Heart left ventricle (tissue), 13 donors: ENCODE results near the gene HMGCS2.
A peak's percentile ranks its signal among the peaks of the same experiment; 100 is the strongest.

Source experiments
- POLR2A ChIP-seq, 2 donors: fragments of 450-650 bp; IDR thresholded peaks; one replicate each; pipeline ENCODE4 v1.6.1; 2017; ENCODE audit warnings: antibody characterized with exemption in 2 of 2, mild to moderate bottlenecking in 2 of 2, moderate library complexity in 2 of 2
- TF ChIP-seq, protein P1 (sequence below), 12 donors: fragments of 200-600 bp; sonication (generic) in 4 of 12; IDR thresholded peaks; one replicate each; pipeline versions ENCODE4 v1.5.0 to v1.8.0; 2018 to 2022; ENCODE audit warnings: antibody characterized with exemption in 12 of 12, mild to moderate bottlenecking in 5 of 12
- donor health status: ischemic (EF 13 %, LVEDD 7.1; RV severe dilation, severe dysfunction).
- donor health status: DM: no; HTN: yes; CAD: no.
- donor health status: DM: no; HTN: no; CAD: no.
- donor health status: ischemic (EF 25% LVEDD 6.9; RV normal size, moderate dysfunction).
- donor health status: ischemic (EF 25% LVEDD 5.7; RV mildly dilated, moderate dysfunction).
- donor health status: ischemic (EF 35%, LVEDD 5.7; RV mildly dilated, moderate dysfunction).
- donor health status: nonischemic (EF 11% LVEDD 7.7; RV severe dilation, severe dysfunction).
- donor health status: DM: yes; HTN: yes; CAD: no.
- donor health status: PGD.
- donor health status: ischemic (EF 29% LVEDD 5.4; RV normal size, mild dysfunction).
- donor health status: nonischemic (EF 23%, LVEDD 6.1; RV moderate dilation, normal function).

DNA sequence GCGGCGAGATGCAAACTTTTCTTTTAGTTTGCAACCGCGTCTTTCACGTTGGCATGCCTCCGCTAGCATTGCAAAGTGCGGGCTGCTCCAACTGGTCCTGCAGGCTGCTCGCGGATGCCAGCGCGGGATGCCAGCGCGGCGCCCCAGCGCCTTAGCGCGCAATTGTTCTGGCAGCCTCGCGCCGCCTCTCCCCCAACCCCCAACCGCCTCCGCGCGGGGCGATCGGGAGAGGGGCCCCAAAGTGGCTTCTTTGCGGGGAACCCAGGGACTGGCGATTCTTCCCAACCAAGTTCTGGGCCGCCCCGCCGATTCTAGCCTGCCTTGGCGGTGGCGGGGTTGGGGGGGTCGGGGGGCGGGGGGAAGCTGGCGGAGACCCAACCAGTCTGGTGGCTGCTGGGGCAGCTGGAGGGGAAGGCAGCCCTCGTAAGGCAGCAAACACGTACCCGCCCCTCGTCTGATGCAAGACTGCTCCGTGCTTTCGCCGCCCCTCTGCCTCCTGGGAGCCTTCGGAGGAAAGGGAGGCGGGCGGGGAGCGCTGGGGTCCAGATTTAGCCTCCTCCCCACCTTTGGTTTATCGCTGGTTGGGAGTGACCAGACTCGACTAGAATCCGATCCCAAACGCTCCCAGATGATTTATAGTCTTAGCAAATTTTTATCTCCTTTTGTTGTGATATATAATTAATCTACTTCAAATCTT, 56.2 kb downstream of the HMGCS2 start:
- TF ChIP-seq, protein P1, sequence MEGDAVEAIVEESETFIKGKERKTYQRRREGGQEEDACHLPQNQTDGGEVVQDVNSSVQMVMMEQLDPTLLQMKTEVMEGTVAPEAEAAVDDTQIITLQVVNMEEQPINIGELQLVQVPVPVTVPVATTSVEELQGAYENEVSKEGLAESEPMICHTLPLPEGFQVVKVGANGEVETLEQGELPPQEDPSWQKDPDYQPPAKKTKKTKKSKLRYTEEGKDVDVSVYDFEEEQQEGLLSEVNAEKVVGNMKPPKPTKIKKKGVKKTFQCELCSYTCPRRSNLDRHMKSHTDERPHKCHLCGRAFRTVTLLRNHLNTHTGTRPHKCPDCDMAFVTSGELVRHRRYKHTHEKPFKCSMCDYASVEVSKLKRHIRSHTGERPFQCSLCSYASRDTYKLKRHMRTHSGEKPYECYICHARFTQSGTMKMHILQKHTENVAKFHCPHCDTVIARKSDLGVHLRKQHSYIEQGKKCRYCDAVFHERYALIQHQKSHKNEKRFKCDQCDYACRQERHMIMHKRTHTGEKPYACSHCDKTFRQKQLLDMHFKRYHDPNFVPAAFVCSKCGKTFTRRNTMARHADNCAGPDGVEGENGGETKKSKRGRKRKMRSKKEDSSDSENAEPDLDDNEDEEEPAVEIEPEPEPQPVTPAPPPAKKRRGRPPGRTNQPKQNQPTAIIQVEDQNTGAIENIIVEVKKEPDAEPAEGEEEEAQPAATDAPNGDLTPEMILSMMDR (IDR thresholded peaks at IDR 0.05): no peak
- peak in 1 of 2 donors; percentile 18 for TF ChIP-seq POLR2A (IDR thresholded peaks at IDR 0.05)
